SK-N-SH (cell line): ENCODE measurements around the gene VPS13C. TPM values are rescaled to one million over a fixed set of nuclear protein-coding genes. Genes with fewer than 3 reads are reported as not detected.

Experiments
- CTCF ChIA-PET: fragments of 300-600, 350-600 bp; formaldehyde crosslinking; extraction: SDS; loops from one replicate; lab custom pipeline; 2021; lab: Yijun Ruan, JAX
- POLR2A ChIA-PET: fragments of 350-600 bp; sonication (Branson Sonifier 250); formaldehyde crosslinking; extraction: SDS; loops from one replicate; lab custom pipeline; 2020; ENCODE audit warnings: antibody characterized with exemption, inconsistent platforms; lab: Yijun Ruan, JAX
- DNase-seq: peaks from one replicate; pipeline ENCODE4 v3.0.0; 2012
- H2AFZ ChIP-seq: fragments of 200-600 bp; sonication (generic); 2 replicates; pipeline ENCODE4 v1.8.1; 2016; ENCODE audit warnings: antibody characterized with exemption, mild to moderate bottlenecking, low read depth
- H3F3A ChIP-seq: fragments of 200-600 bp; sonication (generic); replicated peaks from 2 replicates; pipeline ENCODE3; 2016; ENCODE audit warnings: antibody characterized with exemption, mild to moderate bottlenecking; ENCODE audit not compliant: insufficient read depth
- H3K27ac ChIP-seq, 2 experiments: fragments of 200-500 bp in 1 of 2; fragments of 200-600 bp in 1 of 2; sonication (Bioruptor generic) in 1 of 2; sonication (generic), shearing (Covaris generic) in 1 of 2; 2 replicates each; pipeline versions ENCODE4 v1.5.1 to v1.6.1; 2014 to 2016; ENCODE audit warnings: low read depth in 2 of 2, inconsistent platforms in 1 of 2, low read length in 1 of 2, mild to moderate bottlenecking in 1 of 2, mixed read lengths in 1 of 2
- H3K27me3 ChIP-seq: fragments of 200-600 bp; sonication (generic), shearing (Covaris generic); 2 replicates; pipeline ENCODE4 v1.6.1; 2016; ENCODE audit warnings: mixed run types; ENCODE audit not compliant: insufficient read depth
- H3K36me3 ChIP-seq, 2 experiments: fragments of 200-500 bp in 1 of 2; fragments of 200-600 bp in 1 of 2; sonication (Bioruptor generic) in 1 of 2; sonication (generic) in 1 of 2; replicated peaks in 1 of 2; 2 replicates each; pipeline versions ENCODE3 to v1.5.1; 2014 to 2016; ENCODE audit warnings: low read length in 1 of 2, mild to moderate bottlenecking in 1 of 2; ENCODE audit not compliant: insufficient read depth in 2 of 2, control insufficient read depth in 1 of 2
- H3K4me1 ChIP-seq, 2 experiments: fragments of 200-500 bp in 1 of 2; fragments of 200-600 bp in 1 of 2; sonication (Bioruptor generic) in 1 of 2; sonication (generic), shearing (Covaris generic) in 1 of 2; 2 replicates each; pipeline versions ENCODE4 v1.5.1 to v1.6.1; 2014 to 2016; ENCODE audit warnings: low read depth in 1 of 2, low read length in 1 of 2, mixed run types in 1 of 2; ENCODE audit not compliant: insufficient read depth in 2 of 2, control insufficient read depth in 1 of 2
- H3K4me2 ChIP-seq: fragments of 200-600 bp; sonication (generic), shearing (Covaris generic); 2 replicates; pipeline ENCODE4 v1.6.1; 2017; ENCODE audit warnings: mixed run types
- H3K4me3 ChIP-seq, 2 experiments: fragments of 200-500 bp in 1 of 2; fragments of 200-600 bp in 1 of 2; sonication (Bioruptor generic) in 1 of 2; sonication (generic), shearing (Covaris generic) in 1 of 2; 2 replicates each; pipeline versions ENCODE4 v1.5.1 to v1.8.1; 2014 to 2016; ENCODE audit warnings: low read depth in 2 of 2, inconsistent platforms in 1 of 2, low read length in 1 of 2, mild to moderate bottlenecking in 1 of 2, mixed read lengths in 1 of 2, moderate library complexity in 1 of 2
- H3K79me2 ChIP-seq: fragments of 200-600 bp; sonication (generic); 2 replicates; pipeline ENCODE4 v1.8.1; 2017; ENCODE audit warnings: mild to moderate bottlenecking; ENCODE audit not compliant: insufficient read depth
- H3K9ac ChIP-seq: fragments of 200-600 bp; sonication (generic); 2 replicates; pipeline ENCODE4 v1.6.1; 2017; ENCODE audit warnings: mixed run types
- H3K9me2 ChIP-seq: fragments of 200-600 bp; sonication (generic); 2 replicates; pipeline ENCODE4 v1.6.1; 2017; ENCODE audit warnings: mixed run types
- H3K9me3 ChIP-seq: fragments of 200-600 bp; sonication (generic); 2 replicates; pipeline ENCODE4 v1.6.1; 2017; ENCODE audit warnings: mixed run types, mild to moderate bottlenecking, moderate library complexity
- H4K20me1 ChIP-seq: fragments of 200-600 bp; sonication (generic); 2 replicates; pipeline ENCODE4 v1.6.1; 2017; ENCODE audit warnings: mild to moderate bottlenecking, mixed run types; ENCODE audit not compliant: insufficient read depth
- CHD2 ChIP-seq: fragments of 150-350 bp; IDR thresholded peaks from 2 replicates; pipeline ENCODE4 v1.6.1; 2018; ENCODE audit warnings: low read length; ENCODE audit not compliant: partially characterized antibody
- EP300 ChIP-seq, 2 experiments: IDR thresholded peaks; 2 replicates each; pipeline versions ENCODE4 v1.4.0 to v1.6.1; 2012; ENCODE audit warnings: borderline replicate concordance in 1 of 2, low read depth in 1 of 2, low read length in 1 of 2
- EZH2phosphoT487 ChIP-seq: fragments of 200-600 bp; sonication (generic); IDR thresholded peaks from 2 replicates; pipeline ENCODE4 v1.6.1; 2017; ENCODE audit warnings: low read depth, mixed run types, mild to moderate bottlenecking, antibody characterized with exemption, moderate library complexity, borderline replicate concordance
- FOXM1 ChIP-seq: IDR thresholded peaks from 2 replicates; pipeline ENCODE4 v1.4.0; 2012; ENCODE audit warnings: low read depth, mild to moderate bottlenecking
- GABPA ChIP-seq: IDR thresholded peaks from 2 replicates; pipeline ENCODE4 v1.4.0; 2012; ENCODE audit warnings: low read depth, mild to moderate bottlenecking
- MEF2A ChIP-seq: IDR thresholded peaks from 2 replicates; pipeline ENCODE4 v1.4.0; 2012; ENCODE audit warnings: low read depth, borderline replicate concordance
- MXI1 ChIP-seq: IDR thresholded peaks from 2 replicates; pipeline ENCODE4 v1.6.1; 2012; ENCODE audit warnings: mild to moderate bottlenecking, low read depth, low read length, improper control_type of control experiment
- NRF1 ChIP-seq: IDR thresholded peaks from 2 replicates; pipeline ENCODE4 v1.6.1; 2012; ENCODE audit warnings: low read depth, mild to moderate bottlenecking, low read length
- RAD21 ChIP-seq: IDR thresholded peaks from 2 replicates; pipeline ENCODE4 v1.6.1; 2012; ENCODE audit warnings: mild to moderate bottlenecking, low read length
- RFX5 ChIP-seq: IDR thresholded peaks from 2 replicates; pipeline ENCODE4 v1.6.1; 2012; ENCODE audit warnings: mild to moderate bottlenecking, improper control_type of control experiment, low read length
- SMC3 ChIP-seq: IDR thresholded peaks from 2 replicates; pipeline ENCODE4 v1.6.1; 2012; ENCODE audit warnings: low read depth, low read length, improper control_type of control experiment
- TAF1 ChIP-seq: IDR thresholded peaks from 2 replicates; pipeline ENCODE4 v1.6.1; 2012; ENCODE audit warnings: low read depth, mild to moderate bottlenecking, low read length, moderate library complexity, borderline replicate concordance
- WGBS: methylation state at CpG from one replicate; pipeline ENCODE4 v1.1.6; 2017; ENCODE audit warnings: low lambda C conversion rate; 5-methylcytosine and 5-hydroxymethylcytosine counted together
- polyA plus RNA-seq, 3 experiments: library from polyadenylated mRNA; depleted of rRNA; stranded (reverse); fragments of >200 nt; gene quantifications; 2 replicates each; pipeline ENCODE4 v1.2.3, GENCODE V29; 2012
- TF ChIP-seq, protein P1 (sequence below): fragments of 150-350 bp; IDR thresholded peaks from 2 replicates; pipeline ENCODE4 v1.6.1; 2016; ENCODE audit warnings: mild to moderate bottlenecking, low read depth, low read length
- TF ChIP-seq, protein P2 (sequence below): IDR thresholded peaks from 2 replicates; pipeline ENCODE4; 2012
- TF ChIP-seq, protein P3 (sequence below): IDR thresholded peaks from 2 replicates; pipeline ENCODE4 v1.4.0; 2012; ENCODE audit warnings: low read depth, borderline replicate concordance
- TF ChIP-seq, protein P4 (sequence below): fragments of 150-350 bp; IDR thresholded peaks from 2 replicates; pipeline ENCODE4 v1.6.1; 2017; ENCODE audit warnings: antibody characterized with exemption, low read length, low read depth, borderline replicate concordance
- TF ChIP-seq, protein P5 (sequence below): IDR thresholded peaks from 2 replicates; pipeline ENCODE4 v1.4.0; 2012; ENCODE audit warnings: low read depth, borderline replicate concordance

The VPS13C gene
- polyA plus RNA-seq, 1 of the 3 experiments (the other 2 are of a cell fraction): 5.7 TPM

DNA sequence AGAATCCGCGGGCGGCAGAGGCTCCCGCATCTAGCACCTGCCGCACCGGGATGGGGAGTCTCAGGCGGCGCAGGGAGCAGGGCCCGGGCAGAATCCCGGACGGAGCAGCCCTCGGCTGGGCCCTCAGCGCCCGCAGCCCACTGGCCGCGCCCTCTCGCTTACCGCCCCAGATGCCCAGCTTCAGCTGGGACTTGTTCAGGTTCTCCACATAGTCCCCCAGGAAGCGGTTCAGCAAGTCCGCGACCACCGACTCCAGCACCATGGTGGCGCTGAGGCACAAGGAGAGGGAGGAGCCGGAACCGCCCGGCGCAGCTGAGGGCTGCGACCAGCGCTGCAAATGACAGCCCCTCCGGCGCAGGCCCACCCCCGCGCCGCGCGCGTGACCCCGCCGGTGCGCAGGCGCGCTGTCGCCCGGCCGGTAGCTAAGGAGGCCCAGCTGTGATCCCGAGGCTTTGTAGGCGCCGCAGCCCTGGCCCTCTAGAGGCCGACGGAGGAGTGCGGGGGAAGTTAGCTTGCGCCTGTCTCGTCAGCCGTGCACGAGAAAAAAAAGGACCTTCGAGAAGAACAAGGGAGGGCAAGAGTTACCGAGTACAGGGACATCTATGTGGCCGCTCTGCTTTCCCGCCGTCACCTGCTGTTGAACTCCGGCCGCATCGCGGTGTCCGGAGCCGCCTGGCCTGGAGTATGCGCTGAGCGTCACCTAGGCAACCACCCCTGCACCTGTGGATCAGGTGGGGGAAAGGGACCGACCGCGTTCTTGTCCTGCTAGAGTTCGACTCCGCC lies at the start of gene VPS13C (continued):
- TF ChIP-seq, protein P1, sequence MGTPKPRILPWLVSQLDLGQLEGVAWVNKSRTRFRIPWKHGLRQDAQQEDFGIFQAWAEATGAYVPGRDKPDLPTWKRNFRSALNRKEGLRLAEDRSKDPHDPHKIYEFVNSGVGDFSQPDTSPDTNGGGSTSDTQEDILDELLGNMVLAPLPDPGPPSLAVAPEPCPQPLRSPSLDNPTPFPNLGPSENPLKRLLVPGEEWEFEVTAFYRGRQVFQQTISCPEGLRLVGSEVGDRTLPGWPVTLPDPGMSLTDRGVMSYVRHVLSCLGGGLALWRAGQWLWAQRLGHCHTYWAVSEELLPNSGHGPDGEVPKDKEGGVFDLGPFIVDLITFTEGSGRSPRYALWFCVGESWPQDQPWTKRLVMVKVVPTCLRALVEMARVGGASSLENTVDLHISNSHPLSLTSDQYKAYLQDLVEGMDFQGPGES: no peak
- TF ChIP-seq CHD2: peak; percentile 80
- TF ChIP-seq MEF2A: no peak
- TF ChIP-seq, protein P2, sequence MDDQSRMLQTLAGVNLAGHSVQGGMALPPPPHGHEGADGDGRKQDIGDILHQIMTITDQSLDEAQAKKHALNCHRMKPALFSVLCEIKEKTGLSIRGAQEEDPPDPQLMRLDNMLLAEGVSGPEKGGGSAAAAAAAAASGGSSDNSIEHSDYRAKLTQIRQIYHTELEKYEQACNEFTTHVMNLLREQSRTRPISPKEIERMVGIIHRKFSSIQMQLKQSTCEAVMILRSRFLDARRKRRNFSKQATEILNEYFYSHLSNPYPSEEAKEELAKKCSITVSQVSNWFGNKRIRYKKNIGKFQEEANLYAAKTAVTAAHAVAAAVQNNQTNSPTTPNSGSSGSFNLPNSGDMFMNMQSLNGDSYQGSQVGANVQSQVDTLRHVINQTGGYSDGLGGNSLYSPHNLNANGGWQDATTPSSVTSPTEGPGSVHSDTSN: no peak
- TF ChIP-seq RAD21: peak; percentile 66
- TF ChIP-seq, protein P3, sequence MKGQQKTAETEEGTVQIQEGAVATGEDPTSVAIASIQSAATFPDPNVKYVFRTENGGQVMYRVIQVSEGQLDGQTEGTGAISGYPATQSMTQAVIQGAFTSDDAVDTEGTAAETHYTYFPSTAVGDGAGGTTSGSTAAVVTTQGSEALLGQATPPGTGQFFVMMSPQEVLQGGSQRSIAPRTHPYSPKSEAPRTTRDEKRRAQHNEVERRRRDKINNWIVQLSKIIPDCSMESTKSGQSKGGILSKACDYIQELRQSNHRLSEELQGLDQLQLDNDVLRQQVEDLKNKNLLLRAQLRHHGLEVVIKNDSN: peak; percentile 79
- 0 out of 2 replicates have a peak, but pooled peaks have one; percentile 28 for TF ChIP-seq RFX5
- TF ChIP-seq, protein P4, sequence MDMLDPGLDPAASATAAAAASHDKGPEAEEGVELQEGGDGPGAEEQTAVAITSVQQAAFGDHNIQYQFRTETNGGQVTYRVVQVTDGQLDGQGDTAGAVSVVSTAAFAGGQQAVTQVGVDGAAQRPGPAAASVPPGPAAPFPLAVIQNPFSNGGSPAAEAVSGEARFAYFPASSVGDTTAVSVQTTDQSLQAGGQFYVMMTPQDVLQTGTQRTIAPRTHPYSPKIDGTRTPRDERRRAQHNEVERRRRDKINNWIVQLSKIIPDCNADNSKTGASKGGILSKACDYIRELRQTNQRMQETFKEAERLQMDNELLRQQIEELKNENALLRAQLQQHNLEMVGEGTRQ: peak; percentile 63; the same call in 1 of the 2 replicates
- TF ChIP-seq SMC3: peak; percentile 48

DNA sequence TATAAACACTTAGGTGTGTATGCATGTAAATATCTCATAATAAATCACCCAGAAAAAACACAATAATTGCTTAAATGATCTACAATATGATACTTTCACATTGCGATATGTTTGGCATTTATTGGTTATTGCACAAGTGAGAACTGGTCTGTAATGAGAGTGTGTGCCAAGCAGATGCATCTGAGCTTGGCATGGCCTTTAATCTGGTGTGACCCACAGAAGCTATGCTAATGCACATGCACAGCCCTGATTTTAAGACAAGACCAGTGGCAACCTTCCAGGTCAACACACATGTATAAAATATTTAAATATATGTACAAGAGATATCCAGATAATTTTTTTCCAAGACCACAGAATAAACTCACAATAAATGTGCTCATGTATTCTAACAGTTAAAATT lies 49.2 kb upstream of the VPS13C start:
- H3K9ac ChIP-seq: no peak overlapping the region
- ChIA-PET POLR2A (interaction anchor here (1.0 to 2.6 kb wide), 2 partner anchors 15 to 22 kb away, joined by 4 to 15 read pairs; no protein-coding TSS in a partner anchor), CTCF (interaction anchor here (1.1 to 5.3 kb wide), 4 partner anchors 16 to 197 kb away, joined by 3 to 24 read pairs (median 9); partner anchors contain the start of gene VPS13C)
- no peaks in the 10 kb centered on the region for H3K9me3 ChIP-seq
- peak overlapping the region; percentile 55; the same call in 1 of the 2 replicates for H3K4me2 ChIP-seq
- no peaks in the 10 kb centered on the region for H3K36me3 ChIP-seq
- H4K20me1 ChIP-seq: no peaks in the 10 kb centered on the region
- H3K79me2 ChIP-seq: no peaks in the 10 kb centered on the region
- H3F3A ChIP-seq: peaks cover 20% of the 10 kb centered on the region
- H3K4me1 ChIP-seq: peaks cover 16 to 38% of the 10 kb centered on the region in 2 experiments
- DNase-seq: peak; percentile 51
- H2AFZ ChIP-seq: no peak overlapping the region
- H3K4me3 ChIP-seq: no peak overlapping the region
- H3K27me3 ChIP-seq: no peaks in the 10 kb centered on the region
- 67% methylated on average over 1 of the region's 1 CpG for WGBS
- no peaks in the 10 kb centered on the region for H3K9me2 ChIP-seq
- H3K27ac ChIP-seq: peak overlapping the region; percentile 77 to 99; a peak in 3 of 4 replicates
- TF ChIP-seq, protein P5, sequence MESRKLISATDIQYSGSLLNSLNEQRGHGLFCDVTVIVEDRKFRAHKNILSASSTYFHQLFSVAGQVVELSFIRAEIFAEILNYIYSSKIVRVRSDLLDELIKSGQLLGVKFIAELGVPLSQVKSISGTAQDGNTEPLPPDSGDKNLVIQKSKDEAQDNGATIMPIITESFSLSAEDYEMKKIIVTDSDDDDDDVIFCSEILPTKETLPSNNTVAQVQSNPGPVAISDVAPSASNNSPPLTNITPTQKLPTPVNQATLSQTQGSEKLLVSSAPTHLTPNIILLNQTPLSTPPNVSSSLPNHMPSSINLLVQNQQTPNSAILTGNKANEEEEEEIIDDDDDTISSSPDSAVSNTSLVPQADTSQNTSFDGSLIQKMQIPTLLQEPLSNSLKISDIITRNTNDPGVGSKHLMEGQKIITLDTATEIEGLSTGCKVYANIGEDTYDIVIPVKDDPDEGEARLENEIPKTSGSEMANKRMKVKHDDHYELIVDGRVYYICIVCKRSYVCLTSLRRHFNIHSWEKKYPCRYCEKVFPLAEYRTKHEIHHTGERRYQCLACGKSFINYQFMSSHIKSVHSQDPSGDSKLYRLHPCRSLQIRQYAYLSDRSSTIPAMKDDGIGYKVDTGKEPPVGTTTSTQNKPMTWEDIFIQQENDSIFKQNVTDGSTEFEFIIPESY: no peak
- TF ChIP-seq, protein P3: no peak
- TF ChIP-seq NRF1: no peak
- TF ChIP-seq TAF1: no peak
- TF ChIP-seq RFX5: no peak
- TF ChIP-seq GABPA: no peak
- peak; percentile 71; the same call in 1 of the 2 replicates for TF ChIP-seq MXI1
- TF ChIP-seq, protein P1: no peak
- TF ChIP-seq SMC3: no peak
- no peak for TF ChIP-seq EZH2phosphoT487
- TF ChIP-seq EP300 (IDR thresholded peaks at IDR 0.05; ENCODE audit: borderline replicate concordance in 1 of 2, low read depth in 1 of 2, low read length in 1 of 2): peak in 1 of 2 experiments; percentile 73; a peak in 2 of 4 replicates
- TF ChIP-seq FOXM1: no peak
- TF ChIP-seq, protein P4: no peak
